Sigmoid colon (tissue), 7 donors: ENCODE results near the gene CCNT1. TPM values are rescaled to one million over a fixed set of nuclear protein-coding genes. Genes with fewer than 3 reads are reported as not detected.
"Not testable (repeated sequence)": the region's sequence is repeated elsewhere in the genome, so short reads cannot be mapped to it uniquely, and the experiment has no call there.

ENCODE experiments used
- DNase-seq: peaks from one replicate; pipeline ENCODE4 v3.0.0-alpha.2; 2019
- H3K27ac ChIP-seq, 4 donors: fragments of 200-600 bp; sonication (generic); one replicate each; pipeline ENCODE4 v1.5.1; 2016 to 2019; ENCODE audit warnings: mild to moderate bottlenecking in 1 of 4
- H3K27me3 ChIP-seq, 3 donors: fragments of 200-600 bp; sonication (generic); one replicate each; pipeline ENCODE4 v1.5.1; 2019; ENCODE audit warnings: mild to moderate bottlenecking in 1 of 3
- H3K36me3 ChIP-seq, 4 donors: fragments of 200-600 bp; sonication (generic); one replicate each; pipeline ENCODE4 v1.5.1; 2016 to 2019
- H3K4me1 ChIP-seq, 4 donors: fragments of 200-600 bp; sonication (generic); one replicate each; pipeline ENCODE4 v1.5.1; 2017 to 2019
- H3K4me3 ChIP-seq, 4 donors: fragments of 200-600 bp; sonication (generic); one replicate each; pipeline ENCODE4 v1.5.1; 2017 to 2019; ENCODE audit warnings: mild to moderate bottlenecking in 2 of 4, moderate library complexity in 1 of 4
- H3K9me3 ChIP-seq, 4 donors: fragments of 200-600 bp in 3 of 4; sonication (generic) in 3 of 4; one replicate each; pipeline versions ENCODE4 v1.5.1 to v1.6.1; 2013 to 2019
- EP300 ChIP-seq, 4 donors: sonication (generic); formaldehyde crosslinking; IDR thresholded peaks; one replicate each; pipeline ENCODE4 v1.6.1; 2017; ENCODE audit warnings: antibody characterized with exemption in 4 of 4
- POLR2A ChIP-seq, 2 donors: fragments of 450-650 bp; IDR thresholded peaks; one replicate each; pipeline ENCODE4 v1.6.1; 2016; ENCODE audit warnings: antibody characterized with exemption in 2 of 2, mild to moderate bottlenecking in 2 of 2, moderate library complexity in 2 of 2
- POLR2AphosphoS5 ChIP-seq, 4 donors: sonication (generic); formaldehyde crosslinking; IDR thresholded peaks; one replicate each; pipeline ENCODE4 v1.6.1; 2017; ENCODE audit warnings: antibody characterized with exemption in 4 of 4
- WGBS, 2 donors: extraction: QIAGEN DNeasy Blood & Tissue Kit; methylation state at CpG; one replicate each; pipeline ENCODE4 v1.1.7; 2013; 5-methylcytosine and 5-hydroxymethylcytosine counted together
- intact Hi-C: fragments of 100-400 bp; cut with DNase I; formaldehyde crosslinking; loops from one replicate; pipeline ENCODE4 v1.15.1; 2023
- polyA plus RNA-seq, 3 donors: library from polyadenylated mRNA; stranded (reverse); fragments of 200-250 nt; gene quantifications; one replicate each; pipeline ENCODE4 v1.2.3, GENCODE V29; 2013
- total RNA-seq, 4 donors: library from RNA; depleted of rRNA; stranded (reverse); fragments of >200 nt; gene quantifications; one replicate each; pipeline ENCODE4 v1.1.0, GENCODE V29; 2016
- TF ChIP-seq, protein P1 (sequence below), 4 experiments: fragments of 450-650 bp in 3 of 4; fragments of 200-600 bp in 1 of 4; IDR thresholded peaks; one replicate each; pipeline ENCODE4 v1.5.1; 2016 to 2019; ENCODE audit warnings: antibody characterized with exemption in 4 of 4, mild to moderate bottlenecking in 3 of 4, moderate library complexity in 2 of 4
- donor health status: healthy with polysubstance abuse.
- donor health status: Bipolar disorder and iron deficiency.
- donor health status: healthy.

The CCNT1 gene
- total and polyA plus RNA-seq, 7 donors: 3.0 to 29.2 (median 20.7) TPM

DNA sequence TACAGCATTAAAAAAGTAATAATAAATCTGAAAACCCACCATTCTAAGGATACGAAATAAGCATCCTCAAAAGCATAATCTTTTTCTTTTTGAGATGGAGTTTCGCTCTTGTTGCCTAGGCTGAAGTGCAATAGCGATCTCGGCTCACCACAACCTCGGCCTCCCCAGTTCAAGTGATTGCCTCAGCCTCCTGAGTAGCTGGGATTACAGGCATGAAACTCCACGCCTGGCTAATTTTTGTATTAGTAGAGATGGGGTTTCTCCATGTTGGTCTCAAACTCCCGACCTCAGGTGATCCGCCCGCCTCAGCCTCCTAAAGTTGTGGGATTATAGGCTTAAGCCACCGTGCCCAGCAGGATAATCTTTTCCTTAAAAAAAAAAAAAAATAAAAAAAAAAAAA is 4.3 kb downstream of the CCNT1 start:
- WGBS, 2 donors: 96% methylated on average over 10 of the region's 10 CpGs
- intact Hi-C loops: loop anchor here (10.0 kb wide), 1 partner anchor 303 kb away; the partner anchor contains the start of gene PRKAG1
- no peaks in the 10 kb centered on the region for H3K9me3 ChIP-seq
- no peak for DNase-seq
- H3K4me1 ChIP-seq: peaks cover 0 to 44% (median 31%) of the 10 kb centered on the region in 4 donors
- peaks cover 0 to 63% (median 9%) of the 10 kb centered on the region in 4 donors for H3K36me3 ChIP-seq
- H3K27me3 ChIP-seq: no peaks in the 10 kb centered on the region
- TF ChIP-seq, protein P1, sequence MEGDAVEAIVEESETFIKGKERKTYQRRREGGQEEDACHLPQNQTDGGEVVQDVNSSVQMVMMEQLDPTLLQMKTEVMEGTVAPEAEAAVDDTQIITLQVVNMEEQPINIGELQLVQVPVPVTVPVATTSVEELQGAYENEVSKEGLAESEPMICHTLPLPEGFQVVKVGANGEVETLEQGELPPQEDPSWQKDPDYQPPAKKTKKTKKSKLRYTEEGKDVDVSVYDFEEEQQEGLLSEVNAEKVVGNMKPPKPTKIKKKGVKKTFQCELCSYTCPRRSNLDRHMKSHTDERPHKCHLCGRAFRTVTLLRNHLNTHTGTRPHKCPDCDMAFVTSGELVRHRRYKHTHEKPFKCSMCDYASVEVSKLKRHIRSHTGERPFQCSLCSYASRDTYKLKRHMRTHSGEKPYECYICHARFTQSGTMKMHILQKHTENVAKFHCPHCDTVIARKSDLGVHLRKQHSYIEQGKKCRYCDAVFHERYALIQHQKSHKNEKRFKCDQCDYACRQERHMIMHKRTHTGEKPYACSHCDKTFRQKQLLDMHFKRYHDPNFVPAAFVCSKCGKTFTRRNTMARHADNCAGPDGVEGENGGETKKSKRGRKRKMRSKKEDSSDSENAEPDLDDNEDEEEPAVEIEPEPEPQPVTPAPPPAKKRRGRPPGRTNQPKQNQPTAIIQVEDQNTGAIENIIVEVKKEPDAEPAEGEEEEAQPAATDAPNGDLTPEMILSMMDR (IDR thresholded peaks at IDR 0.05): no peak
- no peak for TF ChIP-seq POLR2A (IDR thresholded peaks at IDR 0.05)
- TF ChIP-seq POLR2AphosphoS5 (IDR thresholded peaks at IDR 0.05): no peak
- TF ChIP-seq EP300 (IDR thresholded peaks at IDR 0.05): no peak
- no peak overlapping the region for H3K27ac ChIP-seq
- H3K4me3 ChIP-seq: no peak overlapping the region

DNA sequence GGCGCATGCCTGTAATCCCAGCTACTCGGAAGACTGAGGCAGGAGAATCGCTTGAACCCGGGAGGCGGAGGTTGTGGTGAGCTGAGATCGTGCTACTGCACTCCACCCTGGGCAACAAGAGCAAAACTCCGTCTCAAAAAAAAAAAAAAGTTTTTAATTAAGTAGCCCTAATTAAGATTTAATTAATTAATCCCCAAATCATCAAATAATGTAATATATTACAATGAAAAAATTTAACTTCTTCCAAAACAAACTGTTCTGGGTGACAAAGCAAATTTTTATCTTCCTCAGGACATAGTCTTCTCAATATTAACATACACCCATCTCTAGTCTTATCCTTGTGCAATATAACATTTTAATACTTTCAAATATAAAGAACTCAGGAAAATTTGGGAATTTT is 17.7 kb downstream of the CCNT1 start:
- H3K27me3 ChIP-seq, H3K9me3 ChIP-seq, H3K4me1 ChIP-seq, H3K27ac ChIP-seq, H3K4me3 ChIP-seq, DNase-seq, intact Hi-C loops: not testable (repeated sequence)
- peaks cover 15 to 96% (median 30%) of the 10 kb centered on the region in 4 donors for H3K36me3 ChIP-seq
- WGBS, 2 donors: 97% methylated on average over 7 of the region's 7 CpGs

DNA sequence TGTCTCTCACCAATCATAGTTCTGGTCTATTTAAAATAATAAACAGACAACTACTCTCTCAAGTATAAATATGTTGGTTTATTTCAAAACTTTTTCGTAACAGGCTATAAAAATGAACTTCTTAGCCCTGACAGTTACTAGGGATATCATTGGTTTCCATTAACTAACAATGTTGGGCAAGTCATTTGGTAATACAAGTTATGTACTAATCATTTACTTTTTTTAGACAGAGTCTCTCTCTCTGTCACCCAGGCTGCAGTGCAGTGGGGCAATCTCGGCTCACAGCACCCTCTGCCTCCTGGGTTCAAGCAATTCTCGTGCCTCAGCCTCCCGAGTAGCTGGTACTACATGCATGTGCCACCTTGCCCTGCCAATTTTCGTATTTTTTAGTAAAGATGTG is 19.9 kb downstream of the CCNT1 start:
- peaks cover 25 to 96% (median 44%) of the 10 kb centered on the region in 4 donors for H3K36me3 ChIP-seq

DNA sequence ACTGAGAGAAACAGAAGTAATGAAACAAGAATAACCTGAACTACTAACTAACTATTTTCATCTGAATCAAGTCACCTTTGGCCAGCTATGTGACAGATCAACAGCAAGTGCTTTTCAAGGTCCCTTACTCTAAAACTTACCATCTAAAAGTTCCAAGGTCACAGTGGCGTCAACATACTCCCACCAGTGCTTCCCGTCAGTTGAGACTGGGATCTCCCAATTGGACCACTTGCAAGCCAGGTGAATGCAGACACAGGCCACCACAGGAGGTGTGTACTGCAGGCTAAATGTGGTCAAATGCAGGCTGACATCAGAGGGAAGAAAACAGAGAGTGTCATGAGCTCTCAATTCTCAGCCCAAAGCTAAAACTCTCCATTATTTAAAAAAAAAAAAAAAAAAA is 20.6 kb downstream of the CCNT1 start:
- Histone ChIP-seq H3K27me3 (no peaks in the 10 kb centered on the region), H3K9me3 (no peaks in the 10 kb centered on the region), H3K4me3 (no peak overlapping the region), H3K27ac (no peak overlapping the region), H3K36me3 (peaks cover 25 to 92% (median 44%) of the 10 kb centered on the region in 4 donors), H3K4me1 (peaks cover 0 to 12% (median 8%) of the 10 kb centered on the region in 4 donors)
- TF ChIP-seq, protein P1 (IDR thresholded peaks at IDR 0.05): no peak
- TF ChIP-seq POLR2A (IDR thresholded peaks at IDR 0.05): no peak
- TF ChIP-seq POLR2AphosphoS5 (IDR thresholded peaks at IDR 0.05): no peak
- no peak for TF ChIP-seq EP300 (IDR thresholded peaks at IDR 0.05)
- 95 to 96% methylated on average over 2 of the region's 2 CpGs for WGBS, 2 donors
- intact Hi-C loops: no loop called here
- no peak for DNase-seq

More for the DNA sequence above, 19.9 kb downstream of the CCNT1 start:
- H3K4me1 ChIP-seq: peaks cover 0 to 5% (median 2%) of the 10 kb centered on the region in 4 donors
- no peak overlapping the region for H3K4me3 ChIP-seq
- WGBS, 2 donors: 94 to 95% methylated on average over 5 of the region's 5 CpGs
- intact Hi-C loops: no loop called here
- H3K27me3 ChIP-seq: no peaks in the 10 kb centered on the region
- no peak for DNase-seq
- H3K27ac ChIP-seq: no peak overlapping the region
- TF ChIP-seq, protein P1 (IDR thresholded peaks at IDR 0.05): no peak
- TF ChIP-seq EP300 (IDR thresholded peaks at IDR 0.05) (no peak), POLR2AphosphoS5 (IDR thresholded peaks at IDR 0.05) (no peak), POLR2A (IDR thresholded peaks at IDR 0.05) (no peak)
- H3K9me3 ChIP-seq: no peaks in the 10 kb centered on the region

DNA sequence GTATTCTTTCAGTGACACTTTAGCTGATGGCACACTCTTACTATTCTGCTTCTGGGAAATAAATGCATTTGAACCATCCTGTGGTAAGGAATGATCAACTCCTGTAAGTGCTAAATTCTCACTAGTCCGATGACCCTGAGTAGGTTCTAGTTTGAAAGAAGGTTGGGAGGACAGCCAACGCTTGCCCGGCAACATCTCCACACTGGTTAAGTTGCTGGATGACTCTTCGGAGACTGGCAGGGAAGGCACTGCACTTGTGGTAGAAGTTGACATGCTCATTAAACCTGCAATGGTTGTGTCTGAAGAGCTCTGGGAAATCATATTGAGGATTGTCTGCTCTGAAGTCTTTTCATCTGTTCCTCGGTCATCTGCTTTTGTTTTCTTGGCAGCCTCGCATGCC is 22.5 kb downstream of the CCNT1 start:
- TF ChIP-seq, protein P1 (IDR thresholded peaks at IDR 0.05): no peak
- TF ChIP-seq POLR2A (IDR thresholded peaks at IDR 0.05): no peak
- no peak for TF ChIP-seq EP300 (IDR thresholded peaks at IDR 0.05)
- no peak for TF ChIP-seq POLR2AphosphoS5 (IDR thresholded peaks at IDR 0.05)
- Histone ChIP-seq H3K36me3 (peaks cover 19 to 76% (median 40%) of the 10 kb centered on the region in 4 donors), H3K4me1 (peaks cover 0 to 18% (median 14%) of the 10 kb centered on the region in 4 donors), H3K4me3 (no peak overlapping the region), H3K27ac (no peak overlapping the region), H3K9me3 (no peaks in the 10 kb centered on the region), H3K27me3 (no peaks in the 10 kb centered on the region)
- intact Hi-C loops: no loop called here
- DNase-seq: no peak
- 96 to 97% methylated on average over 6 of the region's 6 CpGs for WGBS, 2 donors
